SK-N-SH treated with all-trans-retinoic acid at 6 μM for 48 hours (cell line): ENCODE data around the gene POLR2E.

Experiments
- ATAC-seq: fragments of 200-7000 bp; cut with Tn5 transposase; 3 replicates; pipeline ENCODE4 v1.9.1; 2020; ENCODE audit warnings: mild to moderate bottlenecking, moderate library complexity
- ARNTL ChIP-seq: fragments of 450-650 bp; formaldehyde crosslinking; IDR thresholded peaks from 2 replicates; pipeline ENCODE4 v1.5.0; 2020; ENCODE audit warnings: low read depth, mild to moderate bottlenecking, moderate library complexity, borderline replicate concordance
- BACH2 ChIP-seq: fragments of 250-450 bp; sonication (Bioruptor Pico); IDR thresholded peaks from 2 replicates; pipeline ENCODE4 v1.9.0; 2021; ENCODE audit warnings: mild to moderate bottlenecking, borderline replicate concordance
- CSDC2 ChIP-seq: fragments of 250-450 bp; sonication (Bioruptor Pico); IDR thresholded peaks from 2 replicates; pipeline ENCODE4 v1.5.0; 2020; ENCODE audit warnings: mild to moderate bottlenecking, moderate library complexity
- ESRRG ChIP-seq: fragments of 250-450 bp; sonication (Bioruptor Pico); IDR thresholded peaks from 2 replicates; pipeline ENCODE4 v1.6.1; 2021; ENCODE audit warnings: mild to moderate bottlenecking
- ISL1 ChIP-seq: fragments of 250-450 bp; sonication (Bioruptor Pico); IDR thresholded peaks from 2 replicates; pipeline ENCODE4 v2.1.2; 2022; ENCODE audit warnings: mild to moderate bottlenecking, moderate library complexity
- OSR1 ChIP-seq: fragments of 250-450 bp; sonication (Bioruptor Pico); IDR thresholded peaks from 2 replicates; pipeline ENCODE4 v1.8.0; 2022; ENCODE audit warnings: moderate library complexity, mild to moderate bottlenecking, inconsistent platforms
- PPARA ChIP-seq: fragments of 250-450 bp; sonication (Bioruptor Pico); IDR thresholded peaks from 2 replicates; pipeline ENCODE4 v1.5.0; 2020; ENCODE audit warnings: mild to moderate bottlenecking, borderline replicate concordance
- RARB ChIP-seq: fragments of 250-450 bp; sonication (Bioruptor Pico); IDR thresholded peaks from 2 replicates; pipeline ENCODE4 v1.8.0; 2021; ENCODE audit warnings: mild to moderate bottlenecking, moderate library complexity
- SNAI2 ChIP-seq: fragments of 250-450 bp; sonication (Bioruptor Pico); IDR thresholded peaks from 2 replicates; pipeline ENCODE4 v1.5.0; 2020; ENCODE audit warnings: mild to moderate bottlenecking, moderate library complexity
- TCF4 ChIP-seq: fragments of 250-450 bp; sonication (Bioruptor Pico); IDR thresholded peaks from 2 replicates; pipeline ENCODE4 v1.8.0; 2021; ENCODE audit warnings: mild to moderate bottlenecking, moderate library complexity, borderline replicate concordance
- ZC3H10 ChIP-seq: fragments of 250-450 bp; sonication (Bioruptor Pico); IDR thresholded peaks from 2 replicates; pipeline ENCODE4 v1.5.1; 2021; ENCODE audit warnings: mild to moderate bottlenecking, moderate library complexity
- ZFP30 ChIP-seq: fragments of 450-650 bp; formaldehyde crosslinking; IDR thresholded peaks from 2 replicates; pipeline ENCODE4 v1.5.0; 2022; ENCODE audit warnings: mild to moderate bottlenecking, moderate library complexity
- ZNF565 ChIP-seq: fragments of 450-650 bp; formaldehyde crosslinking; conservative IDR thresholded peaks from 2 replicates; pipeline ENCODE4 v1.5.0; 2020; ENCODE audit warnings: low read depth, mild to moderate bottlenecking, moderate library complexity
- ZNF70 ChIP-seq: fragments of 450-650 bp; formaldehyde crosslinking; IDR thresholded peaks from 2 replicates; pipeline ENCODE4 v1.5.0; 2020; ENCODE audit warnings: mild to moderate bottlenecking, moderate library complexity
- ZNF8 ChIP-seq: fragments of 450-650 bp; formaldehyde crosslinking; IDR thresholded peaks from 2 replicates; pipeline ENCODE4 v1.5.0; 2020; ENCODE audit warnings: mild to moderate bottlenecking, moderate library complexity
- TF ChIP-seq, protein P1 (sequence below): fragments of 250-450 bp; sonication (Bioruptor Pico); IDR thresholded peaks from 2 replicates; pipeline ENCODE4 v1.8.0; 2021; ENCODE audit warnings: low read depth, mild to moderate bottlenecking, moderate library complexity, borderline replicate concordance
- TF ChIP-seq, protein P2 (sequence below): fragments of 250-450 bp; sonication (Bioruptor Pico); IDR thresholded peaks from 2 replicates; pipeline ENCODE4 v1.5.1; 2021; ENCODE audit warnings: mild to moderate bottlenecking, moderate library complexity
- TF ChIP-seq, protein P3 (sequence below): fragments of 250-450 bp; sonication (Bioruptor Pico); IDR thresholded peaks from 2 replicates; pipeline ENCODE4 v1.5.1; 2020; ENCODE audit warnings: low read depth, mild to moderate bottlenecking, moderate library complexity
- TF ChIP-seq, protein P4 (sequence below): fragments of 250-450 bp; sonication (Bioruptor Pico); IDR thresholded peaks from 2 replicates; pipeline ENCODE4 v1.5.0; 2020; ENCODE audit warnings: mild to moderate bottlenecking, moderate library complexity
- TF ChIP-seq, protein P5 (sequence below): fragments of 250-450 bp; sonication (Bioruptor Pico); IDR thresholded peaks from 2 replicates; pipeline ENCODE4 v1.8.0; 2020; ENCODE audit warnings: mild to moderate bottlenecking, moderate library complexity, borderline replicate concordance

Gene POLR2E

DNA sequence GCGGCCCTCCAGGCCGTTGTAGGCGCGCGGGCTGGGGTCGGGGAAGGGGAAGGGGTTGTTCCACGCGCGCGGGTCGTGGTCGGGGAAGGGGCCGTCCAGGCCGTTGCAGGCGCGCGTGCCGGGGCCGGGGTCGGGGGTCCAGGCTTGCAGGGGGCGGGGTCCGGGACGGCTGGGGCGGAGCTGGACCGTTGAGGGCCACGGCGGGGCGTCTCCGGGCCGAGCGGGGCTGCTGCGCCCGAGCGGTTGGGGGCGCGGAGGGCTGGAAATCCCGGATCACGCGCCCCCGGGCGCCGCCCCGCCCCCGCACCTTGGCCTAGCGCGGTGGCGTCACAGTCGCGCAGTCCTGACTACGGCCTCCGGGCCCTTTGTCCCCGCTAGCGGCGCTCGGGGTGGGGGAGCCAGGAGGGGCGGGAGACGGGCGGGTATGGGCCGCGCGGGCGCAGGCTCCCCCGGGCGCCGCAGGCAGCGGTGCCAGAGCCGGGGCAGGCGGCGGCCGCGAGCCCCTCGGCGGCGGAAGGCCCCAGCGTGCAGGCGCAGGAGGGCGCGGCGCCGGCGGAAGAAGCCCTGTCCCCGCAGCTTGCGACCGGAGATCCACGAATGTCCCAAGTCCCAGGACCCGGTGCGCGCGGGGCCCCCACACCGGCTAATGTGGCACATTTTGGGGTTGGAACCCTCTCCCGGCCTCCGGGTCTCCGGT lies 9.3 kb upstream of the POLR2E start:
- peak; percentile 43 for ATAC-seq
- TF ChIP-seq ESRRG (CRISPR knock-in tag) (no peak), PPARA (CRISPR knock-in tag) (no peak), CSDC2 (CRISPR knock-in tag) (no peak), ZNF565 (CRISPR knock-in tag) (no peak), BACH2 (CRISPR knock-in tag) (no peak), ZNF8 (CRISPR knock-in tag) (no peak), ZC3H10 (CRISPR knock-in tag) (no peak), RARB (CRISPR knock-in tag) (no peak), SNAI2 (CRISPR knock-in tag) (no peak), OSR1 (no peak), ZFP30 (CRISPR knock-in tag) (no peak)
- TF ChIP-seq, protein P1, sequence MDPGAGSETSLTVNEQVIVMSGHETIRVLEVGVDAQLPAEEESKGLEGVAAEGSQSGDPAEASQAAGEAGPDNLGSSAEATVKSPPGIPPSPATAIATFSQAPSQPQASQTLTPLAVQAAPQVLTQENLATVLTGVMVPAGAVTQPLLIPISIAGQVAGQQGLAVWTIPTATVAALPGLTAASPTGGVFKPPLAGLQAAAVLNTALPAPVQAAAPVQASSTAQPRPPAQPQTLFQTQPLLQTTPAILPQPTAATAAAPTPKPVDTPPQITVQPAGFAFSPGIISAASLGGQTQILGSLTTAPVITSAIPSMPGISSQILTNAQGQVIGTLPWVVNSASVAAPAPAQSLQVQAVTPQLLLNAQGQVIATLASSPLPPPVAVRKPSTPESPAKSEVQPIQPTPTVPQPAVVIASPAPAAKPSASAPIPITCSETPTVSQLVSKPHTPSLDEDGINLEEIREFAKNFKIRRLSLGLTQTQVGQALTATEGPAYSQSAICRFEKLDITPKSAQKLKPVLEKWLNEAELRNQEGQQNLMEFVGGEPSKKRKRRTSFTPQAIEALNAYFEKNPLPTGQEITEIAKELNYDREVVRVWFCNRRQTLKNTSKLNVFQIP (CRISPR knock-in tag), result no peak
- TF ChIP-seq, protein P2, sequence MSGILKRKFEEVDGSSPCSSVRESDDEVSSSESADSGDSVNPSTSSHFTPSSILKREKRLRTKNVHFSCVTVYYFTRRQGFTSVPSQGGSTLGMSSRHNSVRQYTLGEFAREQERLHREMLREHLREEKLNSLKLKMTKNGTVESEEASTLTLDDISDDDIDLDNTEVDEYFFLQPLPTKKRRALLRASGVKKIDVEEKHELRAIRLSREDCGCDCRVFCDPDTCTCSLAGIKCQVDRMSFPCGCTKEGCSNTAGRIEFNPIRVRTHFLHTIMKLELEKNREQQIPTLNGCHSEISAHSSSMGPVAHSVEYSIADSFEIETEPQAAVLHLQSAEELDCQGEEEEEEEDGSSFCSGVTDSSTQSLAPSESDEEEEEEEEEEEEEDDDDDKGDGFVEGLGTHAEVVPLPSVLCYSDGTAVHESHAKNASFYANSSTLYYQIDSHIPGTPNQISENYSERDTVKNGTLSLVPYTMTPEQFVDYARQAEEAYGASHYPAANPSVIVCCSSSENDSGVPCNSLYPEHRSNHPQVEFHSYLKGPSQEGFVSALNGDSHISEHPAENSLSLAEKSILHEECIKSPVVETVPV (CRISPR knock-in tag), result no peak
- TF ChIP-seq, protein P3, sequence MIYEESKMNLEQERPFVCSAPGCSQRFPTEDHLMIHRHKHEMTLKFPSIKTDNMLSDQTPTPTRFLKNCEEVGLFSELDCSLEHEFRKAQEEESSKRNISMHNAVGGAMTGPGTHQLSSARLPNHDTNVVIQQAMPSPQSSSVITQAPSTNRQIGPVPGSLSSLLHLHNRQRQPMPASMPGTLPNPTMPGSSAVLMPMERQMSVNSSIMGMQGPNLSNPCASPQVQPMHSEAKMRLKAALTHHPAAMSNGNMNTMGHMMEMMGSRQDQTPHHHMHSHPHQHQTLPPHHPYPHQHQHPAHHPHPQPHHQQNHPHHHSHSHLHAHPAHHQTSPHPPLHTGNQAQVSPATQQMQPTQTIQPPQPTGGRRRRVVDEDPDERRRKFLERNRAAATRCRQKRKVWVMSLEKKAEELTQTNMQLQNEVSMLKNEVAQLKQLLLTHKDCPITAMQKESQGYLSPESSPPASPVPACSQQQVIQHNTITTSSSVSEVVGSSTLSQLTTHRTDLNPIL (CRISPR knock-in tag), result no peak
- TF ChIP-seq, protein P4, sequence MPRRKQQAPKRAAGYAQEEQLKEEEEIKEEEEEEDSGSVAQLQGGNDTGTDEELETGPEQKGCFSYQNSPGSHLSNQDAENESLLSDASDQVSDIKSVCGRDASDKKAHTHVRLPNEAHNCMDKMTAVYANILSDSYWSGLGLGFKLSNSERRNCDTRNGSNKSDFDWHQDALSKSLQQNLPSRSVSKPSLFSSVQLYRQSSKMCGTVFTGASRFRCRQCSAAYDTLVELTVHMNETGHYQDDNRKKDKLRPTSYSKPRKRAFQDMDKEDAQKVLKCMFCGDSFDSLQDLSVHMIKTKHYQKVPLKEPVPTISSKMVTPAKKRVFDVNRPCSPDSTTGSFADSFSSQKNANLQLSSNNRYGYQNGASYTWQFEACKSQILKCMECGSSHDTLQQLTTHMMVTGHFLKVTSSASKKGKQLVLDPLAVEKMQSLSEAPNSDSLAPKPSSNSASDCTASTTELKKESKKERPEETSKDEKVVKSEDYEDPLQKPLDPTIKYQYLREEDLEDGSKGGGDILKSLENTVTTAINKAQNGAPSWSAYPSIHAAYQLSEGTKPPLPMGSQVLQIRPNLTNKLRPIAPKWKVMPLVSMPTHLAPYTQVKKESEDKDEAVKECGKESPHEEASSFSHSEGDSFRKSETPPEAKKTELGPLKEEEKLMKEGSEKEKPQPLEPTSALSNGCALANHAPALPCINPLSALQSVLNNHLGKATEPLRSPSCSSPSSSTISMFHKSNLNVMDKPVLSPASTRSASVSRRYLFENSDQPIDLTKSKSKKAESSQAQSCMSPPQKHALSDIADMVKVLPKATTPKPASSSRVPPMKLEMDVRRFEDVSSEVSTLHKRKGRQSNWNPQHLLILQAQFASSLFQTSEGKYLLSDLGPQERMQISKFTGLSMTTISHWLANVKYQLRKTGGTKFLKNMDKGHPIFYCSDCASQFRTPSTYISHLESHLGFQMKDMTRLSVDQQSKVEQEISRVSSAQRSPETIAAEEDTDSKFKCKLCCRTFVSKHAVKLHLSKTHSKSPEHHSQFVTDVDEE (CRISPR knock-in tag), result no peak

DNA sequence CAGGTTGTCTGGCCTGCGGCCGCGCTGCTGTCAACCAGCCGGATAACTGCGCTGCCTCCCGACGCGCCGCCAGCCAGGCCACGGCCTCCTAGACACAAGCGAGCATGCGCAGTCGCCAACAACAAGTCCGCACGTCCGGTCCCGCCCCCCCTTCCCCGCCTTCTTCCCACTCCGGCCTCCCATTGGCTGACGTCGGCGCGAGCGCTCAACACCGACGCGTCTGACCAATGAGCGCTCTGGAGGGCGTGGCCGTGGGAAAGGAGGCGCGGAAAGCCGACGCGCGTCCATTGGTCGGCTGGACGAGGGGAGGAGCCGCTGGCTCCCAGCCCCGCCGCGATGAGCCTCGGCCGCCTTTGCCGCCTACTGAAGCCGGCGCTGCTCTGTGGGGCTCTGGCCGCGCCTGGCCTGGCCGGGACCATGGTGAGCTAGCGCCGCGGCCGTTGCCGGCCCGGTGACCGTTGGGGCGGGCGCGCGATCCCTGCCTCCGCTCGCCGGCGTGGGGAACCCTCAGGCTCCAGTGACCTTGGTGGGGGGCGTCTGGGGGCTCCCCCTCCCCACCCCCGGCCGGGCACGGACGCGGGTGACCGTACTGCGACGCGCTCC lies 8.6 kb upstream of the POLR2E start, which contains the start of gene GPX4:
Gene GPX4 (plus strand): TSS at position 287 of the 603 bp plus-strand sequence. CDS start 50 bp downstream, at position 337.
- ATAC-seq, result peak; percentile 88

More for the DNA sequence above, 8.6 kb upstream of the POLR2E start, which contains the start of gene GPX4:
- TF ChIP-seq ZNF565 (CRISPR knock-in tag), result no peak
- no peak for TF ChIP-seq ZFP30 (CRISPR knock-in tag)
- TF ChIP-seq ARNTL (CRISPR knock-in tag), result no peak
- TF ChIP-seq SNAI2 (CRISPR knock-in tag), result no peak
- TF ChIP-seq ZNF70 (CRISPR knock-in tag), result no peak
- TF ChIP-seq, protein P5, sequence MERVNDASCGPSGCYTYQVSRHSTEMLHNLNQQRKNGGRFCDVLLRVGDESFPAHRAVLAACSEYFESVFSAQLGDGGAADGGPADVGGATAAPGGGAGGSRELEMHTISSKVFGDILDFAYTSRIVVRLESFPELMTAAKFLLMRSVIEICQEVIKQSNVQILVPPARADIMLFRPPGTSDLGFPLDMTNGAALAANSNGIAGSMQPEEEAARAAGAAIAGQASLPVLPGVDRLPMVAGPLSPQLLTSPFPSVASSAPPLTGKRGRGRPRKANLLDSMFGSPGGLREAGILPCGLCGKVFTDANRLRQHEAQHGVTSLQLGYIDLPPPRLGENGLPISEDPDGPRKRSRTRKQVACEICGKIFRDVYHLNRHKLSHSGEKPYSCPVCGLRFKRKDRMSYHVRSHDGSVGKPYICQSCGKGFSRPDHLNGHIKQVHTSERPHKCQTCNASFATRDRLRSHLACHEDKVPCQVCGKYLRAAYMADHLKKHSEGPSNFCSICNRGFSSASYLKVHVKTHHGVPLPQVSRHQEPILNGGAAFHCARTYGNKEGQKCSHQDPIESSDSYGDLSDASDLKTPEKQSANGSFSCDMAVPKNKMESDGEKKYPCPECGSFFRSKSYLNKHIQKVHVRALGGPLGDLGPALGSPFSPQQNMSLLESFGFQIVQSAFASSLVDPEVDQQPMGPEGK (CRISPR knock-in tag), result no peak
- TF ChIP-seq, protein P3 (CRISPR knock-in tag), result no peak
- no peak for TF ChIP-seq RARB (CRISPR knock-in tag)
- no peak for TF ChIP-seq ZC3H10 (CRISPR knock-in tag)
- no peak for TF ChIP-seq TCF4 (CRISPR knock-in tag)
- no peak for TF ChIP-seq ESRRG (CRISPR knock-in tag)
- no peak for TF ChIP-seq CSDC2 (CRISPR knock-in tag)
- no peak for TF ChIP-seq ISL1
- no peak for TF ChIP-seq BACH2 (CRISPR knock-in tag)
